ENCODE results near the gene KAT6B.

Gene KAT6B

DNA sequence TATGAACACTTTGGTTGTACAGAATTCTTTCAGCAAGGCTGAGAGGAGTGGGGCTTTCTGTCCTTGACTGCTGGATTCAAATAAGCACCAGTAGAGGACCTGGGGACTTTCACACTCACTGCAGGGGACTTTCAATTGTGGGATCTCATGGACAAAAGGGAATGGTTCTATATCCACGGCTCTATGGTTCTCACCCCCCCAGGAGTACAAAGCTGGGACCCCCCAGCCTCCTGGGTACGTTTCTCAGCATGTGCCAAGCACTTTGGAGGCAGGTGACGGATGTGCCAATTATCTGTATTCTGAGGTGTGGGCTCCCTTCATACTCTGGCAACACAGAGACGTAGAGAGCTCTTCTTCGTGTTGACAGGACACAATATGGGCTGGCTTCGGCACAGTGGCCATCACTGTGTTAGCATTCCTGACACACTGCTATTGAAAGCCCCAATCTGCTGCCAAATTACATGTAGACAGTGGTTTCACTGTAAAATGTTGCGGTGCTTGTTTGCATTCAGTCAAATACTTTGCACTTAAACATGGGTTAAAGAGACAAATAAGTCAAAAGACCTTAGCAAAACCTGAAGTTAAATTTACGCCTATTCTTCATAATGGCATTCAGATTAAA, 192.4 kb downstream of the KAT6B start:
- DNase-seq: no peak

DNA sequence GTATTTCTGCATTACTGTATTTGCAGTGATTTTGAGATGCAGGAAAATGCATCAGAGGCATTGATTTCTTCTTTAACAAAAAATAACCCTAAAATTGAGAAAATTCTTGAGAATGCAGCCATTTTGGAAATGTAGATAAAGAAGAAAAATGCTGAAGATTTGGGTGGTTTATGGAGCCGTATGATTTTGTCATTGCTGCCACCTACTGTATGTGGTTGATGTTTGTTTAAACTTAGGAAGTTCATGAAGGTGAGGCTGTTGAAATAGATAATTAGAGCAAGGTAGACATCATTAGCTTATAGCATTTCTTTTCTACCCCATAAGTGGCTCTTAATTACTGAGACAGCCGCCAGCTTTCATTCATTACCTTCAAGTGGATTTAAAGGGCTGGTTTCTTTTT, 193.0 kb downstream of the KAT6B start:
- peak in 2 of 5 experiments; percentile 7 to 62 for DNase-seq

DNA sequence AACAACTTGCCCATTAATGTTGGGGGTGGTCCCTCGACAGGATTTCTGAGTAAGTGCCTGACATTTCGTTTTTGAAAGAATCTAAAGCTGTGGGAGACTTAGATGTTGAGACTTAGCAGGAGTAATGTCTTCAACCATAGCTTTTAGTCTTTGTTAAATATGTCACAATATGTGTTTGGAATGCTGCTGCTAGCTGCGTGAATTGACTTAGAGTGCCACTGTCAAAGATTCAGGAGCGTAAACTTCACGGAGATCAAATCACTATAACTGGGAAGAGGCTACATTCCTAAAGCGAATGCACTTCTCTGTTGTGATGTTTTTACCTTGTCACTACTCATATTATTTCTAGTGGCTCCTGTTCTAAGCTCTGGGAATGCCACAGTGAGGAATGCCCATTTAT, 193.8 kb downstream of the KAT6B start:
- DNase-seq: no peak

DNA sequence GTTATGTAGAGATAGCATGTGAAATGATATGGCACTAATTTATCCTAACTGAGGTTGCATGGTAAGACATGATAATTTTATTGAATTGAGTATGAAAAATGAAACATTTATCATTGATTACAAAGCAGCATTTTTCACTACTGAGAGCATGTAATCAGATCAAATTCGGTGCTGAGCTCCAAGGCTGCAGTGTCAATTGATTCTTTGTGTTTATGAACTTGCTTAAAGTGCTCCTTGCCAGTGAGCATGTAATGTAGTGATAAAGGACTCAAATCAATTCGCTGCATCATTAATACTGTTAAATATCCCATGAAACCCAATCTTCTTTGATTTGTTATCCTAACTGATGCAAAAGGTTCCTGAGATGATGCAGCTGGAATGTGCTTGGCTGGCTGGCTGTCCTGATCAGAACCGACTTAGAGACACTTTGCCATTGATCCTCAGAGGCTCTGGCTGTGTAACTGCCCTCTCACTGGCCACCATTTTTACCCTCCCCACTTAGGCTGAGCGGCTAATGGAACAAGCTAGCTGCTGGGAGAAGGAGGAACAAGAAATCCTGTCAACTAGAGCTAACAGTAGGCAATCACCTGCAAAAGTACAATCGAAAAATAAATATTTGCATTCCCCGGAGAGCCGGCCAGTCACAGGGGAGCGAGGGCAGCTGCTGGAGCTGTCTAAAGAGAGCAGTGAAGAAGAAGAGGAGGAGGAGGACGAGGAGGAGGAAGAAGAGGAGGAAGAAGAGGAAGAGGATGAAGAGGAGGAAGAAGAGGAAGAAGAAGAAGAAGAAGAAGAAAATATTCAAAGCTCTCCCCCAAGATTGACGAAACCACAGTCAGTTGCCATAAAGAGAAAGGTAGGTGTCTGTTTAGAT, 195.2 kb downstream of the KAT6B start:
- no peak for DNase-seq

DNA sequence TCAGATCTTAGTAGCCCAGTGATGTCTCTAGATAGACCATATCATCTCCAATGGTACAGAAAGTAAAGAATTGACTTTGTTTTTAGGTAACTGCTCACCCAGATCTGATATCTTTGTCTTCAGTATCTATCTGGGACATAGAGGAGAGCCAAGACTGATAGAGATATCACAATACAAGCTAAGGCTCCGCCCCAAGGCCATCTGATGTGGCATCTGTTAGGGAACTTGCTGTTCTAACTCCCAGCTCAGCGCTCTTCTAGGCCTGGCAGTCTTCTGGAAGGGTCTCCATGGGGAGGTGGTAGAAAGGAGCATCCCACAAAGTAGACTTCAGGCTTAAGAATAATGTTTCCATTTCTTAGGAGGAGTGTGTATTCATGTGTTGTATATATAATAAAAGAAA, 196.7 kb downstream of the KAT6B start:
- DNase-seq: no peak

DNA sequence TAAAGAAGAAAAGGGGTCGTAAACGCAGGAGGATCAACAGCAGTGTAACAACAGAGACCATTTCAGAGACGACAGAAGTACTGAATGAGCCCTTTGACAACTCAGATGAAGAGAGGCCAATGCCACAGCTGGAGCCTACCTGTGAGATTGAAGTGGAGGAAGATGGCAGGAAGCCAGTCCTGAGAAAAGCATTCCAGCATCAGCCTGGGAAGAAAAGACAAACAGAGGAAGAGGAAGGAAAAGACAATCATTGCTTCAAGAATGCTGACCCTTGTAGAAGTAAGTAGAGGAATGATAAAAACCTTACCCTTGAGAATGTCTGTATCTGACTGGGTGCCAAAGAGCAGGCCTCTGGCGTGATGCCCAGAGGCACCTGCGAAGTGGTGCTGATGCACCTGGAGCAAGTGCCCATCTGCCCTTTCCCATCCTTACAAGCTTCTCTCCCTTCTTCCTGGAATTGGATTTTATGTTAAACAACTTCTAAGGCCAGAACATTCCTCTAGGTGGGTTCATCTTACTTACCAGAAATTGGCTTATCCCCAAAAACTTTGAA, 198.6 kb downstream of the KAT6B start:
- DNase-seq: no peak

DNA sequence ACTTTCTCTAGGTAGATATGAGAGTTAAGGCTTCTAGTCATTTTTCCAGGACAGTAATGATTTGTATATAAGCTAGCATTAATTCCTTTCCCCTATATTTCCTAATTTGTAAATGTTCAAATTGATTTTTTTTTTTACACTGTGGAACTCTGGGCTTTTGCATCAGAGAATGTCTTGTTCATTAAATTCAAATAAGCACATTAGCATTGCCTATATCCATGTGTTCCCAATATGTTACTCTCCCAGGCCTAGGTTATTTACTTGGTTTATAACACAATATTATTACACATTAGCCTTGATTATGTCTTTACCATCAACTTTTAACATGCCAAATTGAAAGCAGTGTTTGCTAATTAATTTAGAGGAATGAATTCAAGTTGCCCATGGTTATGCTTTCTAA, 201.6 kb downstream of the KAT6B start:
- no peak for DNase-seq

DNA sequence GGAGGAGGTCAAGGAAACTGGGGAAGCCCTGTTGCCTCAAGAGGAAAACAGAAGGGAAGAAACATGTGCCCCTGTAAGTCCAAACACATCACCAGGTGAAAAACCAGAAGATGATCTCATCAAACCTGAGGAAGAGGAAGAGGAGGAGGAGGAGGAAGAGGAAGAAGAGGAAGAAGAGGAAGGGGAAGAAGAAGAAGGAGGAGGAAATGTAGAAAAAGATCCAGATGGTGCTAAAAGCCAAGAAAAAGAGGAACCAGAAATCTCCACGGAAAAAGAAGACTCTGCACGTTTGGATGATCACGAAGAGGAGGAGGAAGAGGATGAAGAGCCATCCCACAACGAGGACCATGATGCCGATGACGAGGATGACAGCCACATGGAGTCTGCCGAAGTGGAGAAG, 202.3 kb downstream of the KAT6B start:
- no peak for DNase-seq

DNA sequence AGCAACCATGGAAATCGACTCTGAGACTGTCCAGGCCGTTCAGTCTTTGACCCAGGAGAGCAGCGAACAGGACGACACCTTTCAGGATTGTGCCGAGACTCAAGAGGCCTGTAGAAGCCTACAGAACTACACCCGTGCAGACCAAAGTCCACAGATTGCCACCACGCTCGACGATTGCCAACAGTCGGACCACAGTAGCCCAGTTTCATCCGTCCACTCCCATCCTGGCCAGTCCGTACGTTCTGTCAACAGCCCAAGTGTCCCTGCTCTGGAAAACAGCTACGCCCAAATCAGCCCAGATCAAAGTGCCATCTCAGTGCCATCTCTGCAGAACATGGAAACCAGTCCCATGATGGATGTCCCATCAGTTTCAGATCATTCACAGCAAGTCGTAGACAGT, 203.0 kb downstream of the KAT6B start:
- no peak for DNase-seq

DNA sequence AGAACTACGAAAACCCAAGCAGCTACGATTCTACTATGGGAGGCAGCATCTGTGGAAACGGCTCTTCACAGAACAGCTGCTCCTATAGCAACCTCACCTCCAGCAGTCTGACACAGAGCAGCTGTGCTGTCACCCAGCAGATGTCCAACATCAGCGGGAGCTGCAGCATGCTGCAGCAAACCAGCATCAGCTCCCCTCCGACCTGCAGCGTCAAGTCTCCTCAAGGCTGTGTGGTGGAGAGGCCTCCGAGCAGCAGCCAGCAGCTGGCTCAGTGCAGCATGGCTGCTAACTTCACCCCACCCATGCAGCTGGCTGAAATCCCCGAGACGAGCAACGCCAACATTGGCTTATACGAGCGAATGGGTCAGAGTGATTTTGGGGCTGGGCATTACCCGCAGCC, 203.5 kb downstream of the KAT6B start:
- no peak for DNase-seq

DNA sequence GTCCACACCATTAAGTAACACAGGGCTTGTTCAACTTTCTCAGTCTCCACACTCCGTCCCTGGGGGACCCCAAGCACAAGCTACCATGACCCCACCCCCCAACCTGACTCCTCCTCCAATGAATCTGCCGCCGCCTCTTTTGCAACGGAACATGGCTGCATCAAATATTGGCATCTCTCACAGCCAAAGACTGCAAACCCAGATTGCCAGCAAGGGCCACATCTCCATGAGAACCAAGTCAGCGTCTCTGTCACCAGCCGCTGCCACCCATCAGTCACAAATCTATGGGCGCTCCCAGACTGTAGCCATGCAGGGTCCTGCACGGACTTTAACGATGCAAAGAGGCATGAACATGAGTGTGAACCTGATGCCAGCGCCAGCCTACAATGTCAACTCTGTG, 204.0 kb downstream of the KAT6B start:
- DNase-seq: no peak

DNA sequence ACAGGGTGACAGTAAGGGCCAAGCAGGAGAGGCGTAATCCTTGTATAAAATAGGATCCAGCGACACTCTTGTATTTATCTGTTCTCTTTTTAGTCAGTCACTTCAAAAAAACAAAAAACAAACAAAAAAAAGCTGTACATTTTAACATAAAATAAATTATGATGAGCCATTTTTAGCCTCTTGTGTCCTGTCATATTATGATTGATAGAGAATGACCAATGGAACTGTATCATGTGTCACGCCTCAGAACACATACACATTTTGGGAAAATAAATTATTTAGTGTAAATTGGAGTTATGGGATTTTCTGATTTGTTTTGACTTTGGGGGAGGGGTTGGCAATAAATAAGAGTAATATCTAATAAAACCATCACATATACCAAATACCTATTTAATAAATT, 205.7 kb downstream of the KAT6B start:
- no peak for DNase-seq

DNA sequence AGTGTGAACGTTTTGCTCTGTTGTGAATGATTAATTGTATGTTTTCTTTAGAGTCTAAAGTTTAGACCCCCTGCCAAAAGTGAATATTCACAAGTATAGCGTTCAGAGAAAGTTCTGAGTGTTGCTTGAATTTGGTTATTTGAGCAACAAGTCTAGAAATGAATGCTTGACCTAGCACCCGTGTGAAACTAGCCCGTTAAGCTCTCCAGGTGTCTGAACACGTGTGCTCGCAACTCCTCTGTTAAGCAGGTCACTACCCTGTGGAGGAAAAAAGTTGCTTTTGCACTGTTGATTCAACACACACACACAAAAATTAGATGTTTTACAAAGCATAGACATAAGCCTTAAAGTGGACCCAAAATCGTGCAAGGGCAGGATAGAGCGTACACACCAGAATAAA, 206.4 kb downstream of the KAT6B start:
- no peak for DNase-seq

DNA sequence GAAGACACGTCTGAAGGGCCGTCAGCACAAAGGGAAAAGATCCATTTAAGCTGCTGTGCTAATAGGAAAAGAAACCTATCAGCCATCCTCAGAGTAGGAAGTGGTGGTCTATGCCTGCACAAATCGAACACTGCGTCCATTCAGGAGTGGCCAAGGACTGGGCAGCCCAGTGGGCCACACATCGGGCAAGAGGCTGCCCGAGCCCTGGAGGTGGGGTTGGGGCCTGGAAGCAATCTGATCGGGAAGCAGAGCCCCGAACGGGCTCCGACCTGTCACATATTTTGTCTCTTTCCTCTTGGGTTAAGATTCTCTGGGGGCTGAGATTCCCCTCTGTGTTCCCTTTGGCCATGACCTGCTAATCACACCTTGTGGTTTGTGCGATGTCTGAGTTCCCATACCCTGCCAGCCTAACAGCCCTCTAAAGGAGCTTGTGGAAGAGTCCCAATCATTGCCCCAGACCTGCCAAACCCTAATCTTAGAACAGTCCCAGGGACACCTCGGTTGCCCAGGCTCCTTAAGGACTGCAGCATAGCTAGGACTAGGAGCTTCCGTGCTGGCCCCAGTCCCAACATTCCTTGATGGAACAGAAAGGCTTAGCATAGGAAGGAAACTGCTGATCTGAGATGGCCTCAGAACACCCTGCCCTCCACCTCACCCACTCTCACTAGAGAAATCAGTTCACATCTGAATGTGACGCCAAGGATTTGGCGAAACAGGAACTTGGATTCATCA, 207.2 kb downstream of the KAT6B start:
- no peak for DNase-seq

DNA sequence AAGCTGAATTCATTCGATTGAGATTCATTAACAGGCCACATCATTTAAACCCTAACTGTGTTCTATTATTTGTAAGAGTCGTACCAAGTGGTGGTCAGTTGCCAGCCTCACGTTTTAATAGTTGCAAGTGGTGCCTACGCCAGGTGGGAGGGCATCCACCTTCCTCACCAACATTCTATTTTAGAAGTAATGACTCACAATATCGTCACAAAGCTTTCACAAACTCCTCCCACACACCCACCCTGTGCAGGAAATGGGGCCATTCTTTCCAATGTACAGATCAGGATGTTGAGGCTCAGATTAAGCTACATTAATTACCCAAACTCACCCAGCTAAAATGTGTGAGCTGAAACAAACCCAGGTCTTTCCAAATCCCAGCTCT, 207.7 kb downstream of the KAT6B start:
- DNase-seq: peak in 2 of 5 experiments; percentile 30 to 31

DNA sequence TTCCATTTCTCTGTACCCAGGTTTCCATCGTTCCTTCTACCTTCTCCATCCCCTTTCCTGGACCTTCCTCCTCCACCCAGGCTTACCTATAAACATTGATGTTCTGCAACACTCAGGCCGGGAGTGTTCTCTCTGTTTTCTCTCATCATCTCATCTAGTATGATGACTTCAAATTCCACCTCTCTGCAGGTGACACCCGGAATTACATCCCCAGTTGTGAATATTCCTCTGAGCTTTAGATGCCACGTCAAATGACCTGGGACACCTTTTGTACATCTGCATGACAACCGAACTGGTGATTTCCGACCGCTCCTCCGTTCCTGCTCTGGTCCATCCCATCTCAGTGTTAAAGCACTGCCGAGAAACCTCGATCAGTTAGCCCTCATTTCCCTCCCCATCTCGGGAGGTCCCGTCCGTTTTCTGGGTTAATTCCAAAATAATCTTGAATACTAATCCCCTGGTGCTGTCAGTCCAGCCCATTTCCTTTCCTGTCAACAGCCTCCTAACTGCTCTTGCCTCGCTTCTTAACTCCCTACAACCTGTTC, 208.4 kb downstream of the KAT6B start:
- no peak for DNase-seq

DNA sequence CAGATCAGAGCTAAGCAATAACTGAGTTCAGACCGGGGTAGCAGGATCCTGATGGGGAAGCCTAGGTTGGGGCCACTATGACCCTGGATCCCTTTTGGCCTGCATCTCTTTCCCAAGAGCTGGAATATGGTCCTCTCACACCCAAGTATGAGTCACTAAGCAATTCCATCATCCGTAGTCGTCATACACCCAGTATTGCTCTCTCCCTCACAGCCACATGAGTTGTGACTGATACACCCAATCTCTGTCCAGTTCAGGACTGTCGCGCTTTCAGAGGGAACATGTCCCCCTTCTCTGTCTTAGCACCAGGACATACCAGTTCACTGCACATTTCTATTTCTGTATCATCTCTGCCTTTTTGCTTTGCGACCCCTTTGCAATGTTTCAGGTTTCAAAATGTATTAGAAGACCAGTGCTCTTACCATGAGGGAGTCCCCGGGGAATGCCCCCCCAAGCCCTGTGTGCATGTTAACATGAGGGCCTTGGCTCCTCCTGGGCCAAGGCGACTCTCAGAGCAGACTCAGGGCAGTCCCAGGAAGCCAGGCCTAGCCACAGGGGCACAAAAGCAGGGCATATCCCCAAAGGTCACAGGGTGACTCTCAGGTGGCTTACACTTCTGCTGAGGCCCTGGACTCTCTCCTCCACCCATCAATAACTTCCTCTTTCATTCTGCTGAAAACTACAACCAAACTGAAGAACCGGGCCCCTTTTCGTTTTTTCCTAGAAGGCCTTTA, 209.7 kb downstream of the KAT6B start:
- DNase-seq: no peak

DNA sequence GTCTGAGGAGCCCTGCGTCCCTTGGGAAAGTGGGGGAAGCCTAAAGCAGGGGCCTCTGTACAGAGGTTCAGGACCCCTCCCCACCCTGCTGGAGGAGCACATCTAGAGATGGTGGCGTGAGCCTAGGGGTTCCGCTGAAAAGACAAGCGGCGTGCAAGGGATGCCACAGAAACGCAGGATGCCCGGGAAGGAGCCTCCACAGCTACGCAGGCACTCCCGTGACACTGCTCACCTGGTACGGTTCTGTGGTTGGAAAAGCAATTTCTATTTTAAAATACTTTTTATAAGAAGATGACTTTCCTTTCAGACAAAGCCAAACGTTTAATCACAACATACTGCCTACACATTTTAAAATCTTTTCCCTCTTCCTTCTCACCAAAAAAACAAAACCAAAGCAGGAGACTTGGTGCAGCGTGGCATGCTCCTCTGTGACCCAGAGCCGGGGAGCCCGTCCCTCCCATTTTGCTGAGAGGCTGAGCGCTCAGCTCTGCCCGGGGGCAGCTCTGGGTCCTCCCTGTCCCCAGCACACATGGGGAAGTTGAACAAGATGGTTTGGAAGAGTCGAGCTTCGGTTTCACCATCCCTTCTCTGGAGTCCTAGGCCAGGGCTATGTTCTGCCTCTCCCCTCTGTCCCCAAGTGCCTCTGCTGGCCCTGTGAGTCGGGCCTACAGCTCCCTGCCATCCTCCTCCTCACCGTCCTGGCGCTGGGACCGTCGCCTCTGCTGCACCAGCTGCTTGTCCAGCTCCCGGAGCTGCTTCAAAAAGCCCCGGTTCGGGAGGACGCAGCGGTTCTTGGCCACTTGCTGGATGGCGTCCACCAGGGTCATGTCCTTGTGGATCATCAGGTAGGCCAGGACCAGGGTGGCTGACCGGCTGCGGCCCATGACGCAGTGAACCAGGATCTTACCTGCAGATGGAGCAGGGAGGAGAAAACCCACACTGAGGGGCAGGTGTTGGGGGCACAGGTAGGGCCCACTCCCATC, 211.1 kb downstream of the KAT6B start:
- DNase-seq: no peak

DNA sequence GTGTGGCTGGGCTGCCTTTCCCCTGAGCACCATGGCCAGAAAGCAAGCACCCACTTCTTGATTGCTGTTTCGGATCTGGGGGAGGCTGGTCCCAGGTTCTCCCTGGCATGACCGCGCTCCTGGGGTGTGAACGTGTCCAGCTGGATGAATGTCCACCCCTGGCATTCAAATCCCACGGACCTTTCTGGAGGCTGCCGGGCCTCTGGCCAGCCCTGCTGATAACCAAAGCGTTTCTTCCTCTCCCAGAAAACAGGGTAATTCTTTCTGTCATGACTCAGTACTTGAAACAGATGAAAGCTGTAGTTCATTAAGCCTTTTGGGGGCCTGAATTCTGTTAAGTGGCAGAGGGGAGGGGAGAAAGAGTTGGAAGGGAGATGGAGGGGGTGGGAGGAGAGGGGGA, 211.9 kb downstream of the KAT6B start:
- DNase-seq: no peak

DNA sequence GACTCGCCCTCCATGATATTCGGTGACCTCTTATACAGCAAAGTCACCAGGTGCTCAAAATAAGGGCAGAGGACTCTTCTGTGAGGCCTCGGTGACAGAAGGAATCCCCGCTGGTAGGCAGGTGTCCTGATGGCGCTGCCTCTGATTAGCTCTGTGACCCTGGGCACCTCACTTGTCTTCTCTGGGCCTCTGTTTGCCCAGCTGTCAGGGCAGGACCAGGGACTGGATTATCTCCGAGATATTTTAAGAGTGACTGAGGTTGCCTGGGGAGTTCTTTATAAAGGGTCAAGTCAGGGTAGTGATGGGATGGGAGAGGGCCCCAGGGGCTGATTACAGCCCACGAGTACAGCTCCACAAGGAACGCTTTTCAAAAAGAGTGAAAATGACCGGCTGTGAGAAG, 214.2 kb downstream of the KAT6B start:
- no peak for DNase-seq

DNA sequence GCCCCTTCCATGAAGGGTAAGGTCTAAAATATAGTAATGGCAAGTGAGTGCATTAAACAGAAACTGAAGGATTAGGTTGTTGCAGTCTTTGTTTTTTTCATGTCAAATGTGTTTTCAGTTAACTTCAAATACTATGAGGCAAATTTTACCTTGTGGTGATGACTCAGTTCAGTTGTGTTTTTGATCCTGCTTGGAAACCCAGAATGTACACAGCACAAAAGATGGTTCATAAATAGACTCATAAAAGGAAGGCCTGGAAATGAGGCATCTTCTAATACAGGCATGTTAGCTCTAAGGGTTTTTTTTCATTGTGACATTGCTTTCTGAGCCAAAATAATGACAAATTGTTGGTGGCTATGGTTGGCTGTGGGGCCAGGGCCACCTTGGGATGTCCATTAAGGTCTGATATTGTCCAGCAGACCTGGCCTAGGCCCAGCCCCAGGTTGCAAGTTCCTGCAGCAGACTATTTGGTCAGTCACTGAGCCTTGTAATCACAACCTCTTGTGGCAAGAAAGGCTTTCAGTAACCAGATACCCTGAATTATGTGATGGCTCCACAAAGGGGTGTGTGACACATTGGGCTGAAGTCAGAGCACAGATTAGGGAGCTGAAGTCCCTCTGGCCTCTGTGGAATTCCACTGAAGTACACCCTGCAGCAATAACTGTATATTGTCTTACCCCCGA, 216.0 kb downstream of the KAT6B start:
- peak in 1 of 5 experiments; percentile 40 for DNase-seq
